ENCODE measurements around the gene MXI1. TPM values are rescaled to one million over a fixed set of nuclear protein-coding genes. Genes with fewer than 3 reads are reported as not detected.

Gene MXI1
- total and polyA plus RNA-seq, 2 of the 4 experiments (the other 2 are of a cell fraction), result 7.2 to 11.8 TPM

DNA sequence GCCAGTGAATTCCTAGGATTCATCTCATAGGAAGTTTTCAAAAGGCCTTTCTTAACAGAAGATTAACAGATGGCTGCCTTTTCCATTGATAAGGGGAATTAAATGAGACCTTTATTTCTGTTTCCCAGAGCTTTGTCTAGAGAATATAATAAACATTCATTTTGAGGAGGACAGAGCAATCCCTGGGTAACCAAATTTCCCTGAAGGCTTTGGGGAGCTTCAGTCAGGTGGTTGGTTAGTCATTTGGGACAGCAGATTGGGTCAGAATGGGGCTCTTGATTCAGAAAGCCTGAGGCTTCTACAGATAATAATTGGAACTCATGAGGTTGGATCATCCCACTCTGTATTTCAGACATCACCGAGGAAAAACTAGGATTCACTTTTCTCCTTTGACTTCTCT is 21.8 kb downstream of the MXI1 start:
- H2BK15ac ChIP-seq (ENCODE audit: low read depth, low read length), result no peak overlapping the region
- H3K4ac ChIP-seq (ENCODE audit: low read depth, low read length), result no peak overlapping the region
- no peaks in the 10 kb centered on the region for H3K27me3 ChIP-seq (ENCODE audit: control insufficient read depth, insufficient read depth, low read length)
- H2BK5ac ChIP-seq (ENCODE audit: low read depth, low read length, poor library complexity, severe bottlenecking), result no peak overlapping the region
- intact Hi-C loops (cut with micrococcal nuclease), result loop anchor here (5.0 kb wide), 1 partner anchor 347 kb away; no protein-coding TSS in a partner anchor
- no peak overlapping the region for H3K4me2 ChIP-seq (ENCODE audit: low read depth, low read length)
- no peak overlapping the region for H3K56ac ChIP-seq (ENCODE audit: extremely low read depth, insufficient read depth, low read length)
- no peak overlapping the region for H3K18ac ChIP-seq (ENCODE audit: low read depth, low read length)
- no CpG with 5 or more reads among the region's 1 CpG for WGBS, 2 experiments (ENCODE audit: extremely low coverage in 2 of 2, insufficient read length in 1 of 2)
- H3K9ac ChIP-seq (ENCODE audit: low read depth, low read length), result no peak overlapping the region
- TF ChIP-seq NFE2L2 (IDR thresholded peaks at IDR 0.05; ENCODE audit: low read depth, low read length) (no peak), SMC3 (IDR thresholded peaks at IDR 0.05; ENCODE audit: low read depth, low read length) (no peak), FOS (IDR thresholded peaks at IDR 0.05; ENCODE audit: low read depth, low read length) (no peak), RAD21 (IDR thresholded peaks at IDR 0.05; ENCODE audit: low read length) (no peak), BHLHE40 (IDR thresholded peaks at IDR 0.05; ENCODE audit: low read depth, low read length) (no peak), POLR2A (IDR thresholded peaks at IDR 0.05; ENCODE audit: low read depth, low read length) (no peak), RCOR1 (IDR thresholded peaks at IDR 0.05; ENCODE audit: insufficient replicate concordance, low read length) (no peak), MAZ (IDR thresholded peaks at IDR 0.05; ENCODE audit: borderline replicate concordance, low read depth, low read length) (no peak), RFX5 (IDR thresholded peaks at IDR 0.05; ENCODE audit: low read depth, low read length) (no peak), MXI1 (IDR thresholded peaks at IDR 0.05; ENCODE audit: borderline replicate concordance, low read depth, low read length) (no peak), CHD1 (IDR thresholded peaks at IDR 0.05; ENCODE audit: low read depth, low read length) (no peak), MAFK (IDR thresholded peaks at IDR 0.05; ENCODE audit: low read depth, low read length) (no peak), CEBPB (IDR thresholded peaks at IDR 0.05; ENCODE audit: low read depth, low read length) (no peak)
- TF ChIP-seq, protein P1, sequence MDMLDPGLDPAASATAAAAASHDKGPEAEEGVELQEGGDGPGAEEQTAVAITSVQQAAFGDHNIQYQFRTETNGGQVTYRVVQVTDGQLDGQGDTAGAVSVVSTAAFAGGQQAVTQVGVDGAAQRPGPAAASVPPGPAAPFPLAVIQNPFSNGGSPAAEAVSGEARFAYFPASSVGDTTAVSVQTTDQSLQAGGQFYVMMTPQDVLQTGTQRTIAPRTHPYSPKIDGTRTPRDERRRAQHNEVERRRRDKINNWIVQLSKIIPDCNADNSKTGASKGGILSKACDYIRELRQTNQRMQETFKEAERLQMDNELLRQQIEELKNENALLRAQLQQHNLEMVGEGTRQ (IDR thresholded peaks at IDR 0.05; ENCODE audit: low read depth, low read length), result no peak
- TF ChIP-seq, protein P2, sequence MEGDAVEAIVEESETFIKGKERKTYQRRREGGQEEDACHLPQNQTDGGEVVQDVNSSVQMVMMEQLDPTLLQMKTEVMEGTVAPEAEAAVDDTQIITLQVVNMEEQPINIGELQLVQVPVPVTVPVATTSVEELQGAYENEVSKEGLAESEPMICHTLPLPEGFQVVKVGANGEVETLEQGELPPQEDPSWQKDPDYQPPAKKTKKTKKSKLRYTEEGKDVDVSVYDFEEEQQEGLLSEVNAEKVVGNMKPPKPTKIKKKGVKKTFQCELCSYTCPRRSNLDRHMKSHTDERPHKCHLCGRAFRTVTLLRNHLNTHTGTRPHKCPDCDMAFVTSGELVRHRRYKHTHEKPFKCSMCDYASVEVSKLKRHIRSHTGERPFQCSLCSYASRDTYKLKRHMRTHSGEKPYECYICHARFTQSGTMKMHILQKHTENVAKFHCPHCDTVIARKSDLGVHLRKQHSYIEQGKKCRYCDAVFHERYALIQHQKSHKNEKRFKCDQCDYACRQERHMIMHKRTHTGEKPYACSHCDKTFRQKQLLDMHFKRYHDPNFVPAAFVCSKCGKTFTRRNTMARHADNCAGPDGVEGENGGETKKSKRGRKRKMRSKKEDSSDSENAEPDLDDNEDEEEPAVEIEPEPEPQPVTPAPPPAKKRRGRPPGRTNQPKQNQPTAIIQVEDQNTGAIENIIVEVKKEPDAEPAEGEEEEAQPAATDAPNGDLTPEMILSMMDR (conservative IDR thresholded peaks at IDR 0.05; ENCODE audit: low read depth, low read length), result no peak
- TF ChIP-seq, protein P3, sequence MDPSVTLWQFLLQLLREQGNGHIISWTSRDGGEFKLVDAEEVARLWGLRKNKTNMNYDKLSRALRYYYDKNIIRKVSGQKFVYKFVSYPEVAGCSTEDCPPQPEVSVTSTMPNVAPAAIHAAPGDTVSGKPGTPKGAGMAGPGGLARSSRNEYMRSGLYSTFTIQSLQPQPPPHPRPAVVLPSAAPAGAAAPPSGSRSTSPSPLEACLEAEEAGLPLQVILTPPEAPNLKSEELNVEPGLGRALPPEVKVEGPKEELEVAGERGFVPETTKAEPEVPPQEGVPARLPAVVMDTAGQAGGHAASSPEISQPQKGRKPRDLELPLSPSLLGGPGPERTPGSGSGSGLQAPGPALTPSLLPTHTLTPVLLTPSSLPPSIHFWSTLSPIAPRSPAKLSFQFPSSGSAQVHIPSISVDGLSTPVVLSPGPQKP (IDR thresholded peaks at IDR 0.05; ENCODE audit: borderline replicate concordance, low read depth, low read length), result no peak
- no peak overlapping the region for H2BK120ac ChIP-seq (ENCODE audit: low read depth, low read length)
- H3K36me3 ChIP-seq (ENCODE audit: control insufficient read depth, insufficient read depth, low read length), result peaks cover 5% of the 10 kb centered on the region; the same call in 1 of the 2 replicates
- H4K5ac ChIP-seq (ENCODE audit: low read depth, low read length), result no peak overlapping the region
- H3K27ac ChIP-seq (ENCODE audit: insufficient read depth, low read length), result no peak overlapping the region
- no peaks in the 10 kb centered on the region for H3K9me3 ChIP-seq (ENCODE audit: control insufficient read depth, insufficient read depth, low read length)
- H3K9me1 ChIP-seq (ENCODE audit: insufficient read depth, low read length), result no peaks in the 10 kb centered on the region
- ChIA-PET POLR2A (ENCODE audit: unreplicated experiment) (no interaction called here), CTCF (no interaction called here)
- DNase-seq, result no peak
- no peak overlapping the region for H2AK5ac ChIP-seq (ENCODE audit: low read depth, low read length)
- no peaks in the 10 kb centered on the region for H3K79me1 ChIP-seq (ENCODE audit: low read depth in 1 of 2, low read length in 2 of 2)
- in situ Hi-C loops (cut with MboI; ENCODE audit: low sequenced_read_pairs), result no loop called here
- BruUV-seq (replicated peaks), result no TSS peak
- H2AK9ac ChIP-seq (replicated peaks; ENCODE audit: low read depth, low read length, poor library complexity), result no peak overlapping the region
- no peaks in the 10 kb centered on the region for H3K4me1 ChIP-seq (ENCODE audit: control insufficient read depth, insufficient read depth, low read length)
- no peak for ATAC-seq (ENCODE audit: low read depth)
- no peak overlapping the region for H2BK20ac ChIP-seq (ENCODE audit: low read depth, low read length)
- dilution Hi-C loops (cut with HindIII; ENCODE audit: low sequenced_read_pairs, unreplicated experiment), result no loop called here
- no peak overlapping the region for H4K8ac ChIP-seq (ENCODE audit: low read depth in 2 of 2, low read length in 2 of 2)
- no peak overlapping the region for H3K4me3 ChIP-seq (ENCODE audit: insufficient read depth, low read depth, low read length)
- peaks cover 3% of the 10 kb centered on the region for H4K20me1 ChIP-seq (ENCODE audit: insufficient read depth, low read length)
- no peak overlapping the region for H3K23ac ChIP-seq (ENCODE audit: low read depth, low read length)
- no peak overlapping the region for H4K91ac ChIP-seq (ENCODE audit: insufficient read depth, low read depth, low read length)
- H3K14ac ChIP-seq (replicated peaks; ENCODE audit: low read depth, low read length), result no peak overlapping the region
- H2AFZ ChIP-seq (replicated peaks; ENCODE audit: low read length, poor library complexity), result no peak overlapping the region
